GM21529 (cell line): ENCODE measurements around the gene MCUB.
"Not testable (repeated sequence)": the region's sequence is repeated elsewhere in the genome, so short reads cannot be mapped to it uniquely, and the experiment has no call there.

Experiments
- ATAC-seq: cut with Tn5 transposase; IDR thresholded peaks from one replicate; pipeline ENCODE4 v1.9.1; 2021; ENCODE audit not compliant: unreplicated experiment

MCUB gene

GRCh38 chr4:109676886-109677285, 116.8 kb downstream of the MCUB start:
- no peak for ATAC-seq

DNA sequence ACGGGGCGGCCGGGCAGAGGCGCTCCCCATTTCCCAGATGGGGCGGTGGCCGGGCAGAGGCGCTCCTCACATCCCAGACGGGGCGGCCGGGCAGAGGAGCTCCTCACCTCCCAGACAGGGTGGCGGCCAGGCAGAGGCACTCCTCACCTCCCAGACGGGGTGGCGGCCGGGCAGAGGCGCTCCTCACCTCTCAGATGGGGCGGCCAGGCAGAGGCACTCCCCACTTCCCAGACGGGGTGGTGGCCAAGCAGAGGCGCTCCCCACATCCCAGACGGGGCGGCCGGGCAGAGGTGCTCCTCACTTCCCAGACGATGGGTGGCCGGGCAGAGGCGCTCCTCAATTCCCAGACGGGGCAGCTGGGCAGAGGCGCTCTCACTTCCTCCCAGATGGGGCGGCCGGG, 118.4 kb downstream of the MCUB start:
- ATAC-seq, result not testable (repeated sequence)

GRCh38 chr4:109678925-109679324, 118.9 kb downstream of the MCUB start:
- ATAC-seq, result not testable (repeated sequence)

GRCh38 chr4:109682875-109683274, 122.8 kb downstream of the MCUB start:
- no peak for ATAC-seq

- ATAC-seq, result no peak
Measured at GRCh38 chr4:109683621-109684253, 123.7 kb downstream of the MCUB start.

- no peak for ATAC-seq
Measured at GRCh38 chr4:109684727-109685126, 124.7 kb downstream of the MCUB start.

DNA sequence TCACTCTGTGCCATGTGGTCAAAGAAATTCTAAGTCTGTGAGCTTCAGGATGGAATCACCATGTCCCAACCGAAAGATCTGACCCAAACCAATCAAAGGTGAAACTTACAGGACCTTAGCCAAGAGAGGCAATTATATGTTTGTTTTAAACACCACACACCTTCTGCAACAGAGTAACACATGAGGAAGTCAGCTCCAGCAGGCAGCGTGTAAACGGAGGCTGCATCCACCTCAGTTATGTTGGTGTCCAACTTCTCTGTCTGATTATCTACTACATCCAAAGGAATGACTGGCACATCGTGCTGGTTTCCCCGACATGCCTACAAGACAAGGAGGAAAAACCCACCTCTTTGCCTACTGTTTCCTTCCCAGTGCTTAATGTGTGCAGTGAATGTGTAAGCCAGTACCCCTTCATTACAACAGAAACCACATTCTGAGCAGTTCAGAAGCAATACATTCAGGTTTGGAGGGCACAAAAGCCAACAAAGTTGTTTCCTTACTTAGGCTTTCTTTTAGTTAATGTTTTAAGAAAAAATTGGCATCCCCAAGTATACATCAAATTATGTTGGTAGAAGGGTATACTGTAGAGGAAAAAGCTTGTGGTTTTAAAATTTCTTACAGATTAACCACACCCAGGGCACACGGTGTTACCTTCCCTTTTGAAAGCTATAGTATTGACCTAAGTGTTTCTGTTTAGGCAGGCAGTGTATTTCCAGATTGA, 130.8 kb downstream of the MCUB start:
- ATAC-seq, result peak; percentile 84

DNA sequence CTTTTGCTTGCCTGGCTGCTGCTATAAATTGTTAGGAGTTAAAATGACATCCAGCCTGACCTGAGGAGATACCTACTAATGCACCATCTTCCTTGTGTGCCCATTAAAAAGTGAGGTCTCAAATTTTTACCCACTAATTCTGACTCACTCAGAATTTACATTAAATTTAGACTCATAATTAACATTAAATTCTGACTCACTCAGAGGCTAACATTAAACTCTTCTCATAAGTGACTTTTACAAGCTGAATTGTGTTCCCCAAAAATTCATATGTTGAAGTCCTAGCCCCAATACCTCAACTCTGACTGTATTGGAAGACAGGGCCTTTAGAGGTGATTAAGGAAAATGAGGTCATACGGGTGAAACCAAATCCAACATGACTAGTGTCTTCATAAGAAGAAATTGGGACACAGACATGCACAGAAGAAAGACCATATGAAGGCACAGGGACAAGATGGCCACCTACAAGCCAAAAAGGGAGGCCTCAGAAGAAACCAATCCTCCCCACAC, 131.4 kb downstream of the MCUB start:
- no peak for ATAC-seq

- no peak for ATAC-seq
Measured at GRCh38 chr4:109698656-109699055, 138.6 kb downstream of the MCUB start.

GRCh38 chr4:109699553-109700225, 139.6 kb downstream of the MCUB start:
- no peak for ATAC-seq

DNA sequence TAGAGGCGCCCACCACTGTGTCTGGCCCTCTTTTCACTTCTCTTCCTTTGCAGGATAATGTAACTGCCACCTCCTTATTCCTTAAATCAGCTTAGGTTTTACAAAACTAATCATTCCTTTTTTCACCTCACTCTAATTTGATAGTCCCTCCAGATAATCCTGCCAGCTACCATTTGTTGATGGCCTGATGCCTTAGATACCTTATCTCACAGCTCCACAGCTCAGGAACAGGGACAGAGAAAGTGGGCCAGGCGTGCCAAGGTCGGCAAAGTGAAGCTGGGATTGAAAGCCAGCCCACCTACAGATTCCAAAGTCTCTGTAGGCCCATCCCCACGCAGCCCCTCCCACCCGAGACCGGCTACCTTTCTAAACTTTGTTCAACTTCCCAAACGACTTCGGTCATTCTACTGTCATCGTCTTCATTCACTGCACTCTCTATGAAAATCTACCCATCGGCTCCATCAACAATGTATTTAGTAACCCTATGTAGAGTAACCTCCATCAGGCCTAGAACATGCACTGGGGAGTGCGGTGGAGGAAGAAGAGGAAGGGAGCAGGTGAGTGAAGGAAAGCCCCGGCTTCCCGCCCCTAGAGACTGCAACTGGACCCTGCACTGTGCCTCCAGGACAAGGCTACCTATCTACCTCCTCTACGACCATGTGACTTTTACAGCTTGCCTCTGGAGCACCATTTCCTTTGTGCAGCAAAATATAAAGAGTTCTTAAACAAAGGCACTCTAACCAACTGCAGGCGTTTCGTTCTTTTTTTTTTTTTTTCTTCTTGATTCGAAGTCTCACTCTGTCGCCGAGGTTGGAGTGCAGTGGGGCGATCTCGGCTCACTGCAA, 141.7 kb downstream of the MCUB start:
- ATAC-seq, result no peak

DNA sequence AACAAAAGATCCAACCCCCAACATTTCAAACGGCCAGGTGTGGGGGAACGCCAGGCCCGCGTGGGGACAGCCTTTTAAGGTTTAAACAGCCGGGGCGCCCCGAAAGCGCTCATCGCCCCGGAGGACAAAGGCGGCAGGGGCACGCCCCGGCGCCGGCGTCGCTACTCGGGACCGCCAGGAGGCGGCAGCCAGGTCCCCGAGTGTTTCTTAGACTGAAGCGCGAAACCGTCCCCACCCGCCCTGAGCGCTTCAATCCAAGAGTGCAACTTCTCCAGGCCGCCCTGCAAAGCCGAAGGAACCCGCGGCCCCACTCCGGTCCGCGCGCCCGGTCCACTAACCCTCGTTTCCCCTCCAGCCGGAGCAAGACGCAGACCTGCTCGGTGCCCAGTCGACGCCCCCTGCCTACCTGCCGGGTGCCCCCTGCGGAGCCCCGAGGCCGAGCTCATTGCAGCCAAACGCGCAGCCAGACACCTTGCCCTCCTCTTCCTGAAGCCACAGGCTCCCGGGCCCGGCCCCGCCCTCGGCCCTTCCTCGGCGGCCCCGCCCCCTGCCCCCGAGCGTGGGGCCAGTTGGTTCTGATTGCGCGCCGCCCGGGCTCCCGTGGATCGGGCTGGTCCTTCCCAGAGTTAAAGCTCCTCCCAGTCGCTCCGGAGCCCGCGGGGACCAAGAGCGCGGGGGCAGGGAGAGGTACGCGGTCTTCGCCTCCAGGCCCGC, 143.1 kb downstream of the MCUB start, which contains the start of gene CASP6:
CASP6 (minus strand) TSS at position 496 of the 714 bp plus-strand sequence; CDS start at position 446, 50 bp downstream.
- ATAC-seq, result peak; percentile 74

GRCh38 chr4:109703664-109704361, 143.8 kb downstream of the MCUB start:
- no peak for ATAC-seq

DNA sequence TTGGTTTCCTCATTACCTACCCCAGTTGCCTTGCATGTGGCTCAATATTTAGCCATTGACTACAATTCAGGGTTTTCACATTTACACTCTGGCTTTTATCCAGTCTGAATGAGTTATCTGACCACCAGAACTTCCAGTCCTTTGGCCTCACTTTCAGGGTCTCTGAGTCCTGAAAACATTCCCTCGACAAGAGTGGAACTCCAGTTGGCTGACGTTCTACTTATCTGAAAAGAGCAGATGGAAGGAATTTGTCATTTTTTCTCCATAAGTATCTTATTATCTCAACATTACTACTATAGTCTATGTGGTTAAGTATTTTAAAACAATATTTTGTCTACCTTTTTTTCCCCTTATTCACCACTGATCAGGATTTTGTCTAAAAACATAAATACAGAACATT, 148.4 kb downstream of the MCUB start:
- no peak for ATAC-seq

- peak; percentile 97 for ATAC-seq
Measured at GRCh38 chr4:109708990-109709389, 148.9 kb downstream of the MCUB start.

DNA sequence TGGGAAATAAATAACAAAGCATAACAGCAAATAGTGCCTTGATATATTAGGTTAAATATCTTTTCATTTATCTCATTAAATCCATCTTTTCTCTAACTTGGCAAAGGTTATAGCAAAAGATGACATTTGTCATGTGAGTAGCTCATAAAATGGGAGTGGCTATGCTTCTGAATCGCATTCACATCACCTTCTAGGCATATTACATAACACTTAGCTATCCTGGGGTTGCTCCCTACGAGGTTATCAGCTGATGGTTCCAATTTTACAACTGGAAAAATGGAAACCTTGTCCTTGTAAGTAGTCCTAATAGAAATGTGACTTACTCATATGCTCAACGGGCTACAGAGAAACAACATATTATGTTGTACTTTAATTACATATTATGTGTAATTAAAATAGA, 153.5 kb downstream of the MCUB start:
- no peak for ATAC-seq

GRCh38 chr4:109718759-109719158, 158.7 kb downstream of the MCUB start:
- no peak for ATAC-seq

DNA sequence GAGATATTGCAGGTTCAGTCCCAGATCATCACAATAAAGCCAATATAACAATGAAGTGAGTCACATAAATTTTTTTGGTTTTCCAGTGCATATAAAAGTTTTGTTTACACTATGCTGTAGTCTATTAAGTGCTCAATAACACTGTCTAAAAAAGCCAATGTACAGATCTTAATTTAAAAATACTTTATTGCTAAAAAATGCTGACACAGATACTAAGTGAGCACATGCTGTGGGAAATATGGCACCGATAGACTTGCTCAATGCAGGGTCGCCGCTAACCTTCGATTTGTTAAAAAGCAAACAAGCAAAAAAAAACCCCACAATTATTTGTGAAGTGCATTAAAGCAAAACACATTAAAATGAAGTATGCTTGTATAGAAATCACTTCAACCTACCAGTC, 159.6 kb downstream of the MCUB start:
- no peak for ATAC-seq

DNA sequence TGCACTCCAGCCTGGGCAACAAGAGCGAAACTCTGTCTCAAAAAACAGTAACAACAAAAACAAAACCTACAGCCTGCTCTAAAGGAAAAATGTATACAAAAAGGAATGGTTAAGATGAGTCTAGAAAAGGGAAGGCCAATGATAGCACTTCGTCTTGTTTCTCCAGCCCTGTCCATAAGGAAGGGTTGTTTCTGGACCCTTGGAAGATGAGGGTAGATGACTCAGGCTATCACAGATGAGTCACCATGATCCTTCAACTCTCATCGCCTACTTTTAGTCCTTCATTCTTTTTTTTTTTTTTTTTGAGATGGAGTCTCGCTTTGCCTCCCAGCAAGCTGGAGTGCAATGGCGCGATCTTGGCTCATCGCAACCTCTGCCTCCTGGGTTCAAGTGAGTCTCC, 161.0 kb downstream of the MCUB start:
- ATAC-seq, result no peak

DNA sequence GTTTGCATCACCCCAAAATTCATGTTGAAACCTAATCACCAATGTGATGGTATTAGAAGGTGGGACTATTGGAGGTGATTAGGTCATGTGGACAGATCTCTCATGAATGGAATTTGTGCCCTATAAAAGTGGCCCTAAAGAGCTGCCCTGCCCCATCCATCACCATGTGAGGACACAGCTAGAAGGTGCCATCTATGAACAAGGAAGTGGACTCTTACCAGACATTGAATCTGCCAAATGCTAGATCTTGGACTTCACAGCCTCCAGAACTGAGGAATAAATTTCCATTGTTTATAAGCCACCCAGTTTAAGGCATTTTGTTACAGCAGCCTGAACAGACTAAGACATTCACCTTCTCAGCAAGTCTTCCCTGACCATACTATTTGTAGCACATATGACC, 162.3 kb downstream of the MCUB start:
- ATAC-seq, result no peak
